ENCODE data around the gene PTGDS. TPM values are rescaled to one million over a fixed set of nuclear protein-coding genes. Genes with fewer than 3 reads are reported as not detected.

Gene PTGDS
- total and polyA plus RNA-seq, 2 donors from 2014 or later: 236 to 709 TPM

- H3K4me3 ChIP-seq (ENCODE audit: low read length in 3 of 3): no peak overlapping the region
- intact Hi-C loops (cut with DNase I): no loop called here
- DNase-seq: no peak
- no peak for FAIRE-seq
- H3K9ac ChIP-seq (ENCODE audit: low read length in 3 of 3): no peak overlapping the region
- no peak for TF ChIP-seq CTCF (IDR thresholded peaks at IDR 0.05; ENCODE audit: borderline replicate concordance, extremely low read depth, insufficient read depth)
- no peaks in the 10 kb centered on the region for H3K36me3 ChIP-seq (ENCODE audit: control insufficient read depth in 2 of 3, insufficient read depth in 3 of 3, low read length in 3 of 3)
- H3K27me3 ChIP-seq (ENCODE audit: control insufficient read depth, insufficient read depth, low read length): no peaks in the 10 kb centered on the region
- no peaks in the 10 kb centered on the region for H3K4me1 ChIP-seq (ENCODE audit: control insufficient read depth in 2 of 3, insufficient read depth in 2 of 3, low read depth in 1 of 3, low read length in 3 of 3)
- H3K27ac ChIP-seq (ENCODE audit: low read depth in 2 of 2, low read length in 2 of 2): no peak overlapping the region
- H3K9me3 ChIP-seq (ENCODE audit: control insufficient read depth in 2 of 3, insufficient read depth in 1 of 3, low read length in 3 of 3): no peaks in the 10 kb centered on the region
Observed at GRCh38 chr9:136960938-136961275, 16.4 kb upstream of the PTGDS start.

- no peak for TF ChIP-seq CTCF (IDR thresholded peaks at IDR 0.05; ENCODE audit: borderline replicate concordance, extremely low read depth, insufficient read depth)
- H3K27ac ChIP-seq (ENCODE audit: low read depth in 2 of 2, low read length in 2 of 2): no peak overlapping the region
- no peaks in the 10 kb centered on the region for H3K36me3 ChIP-seq (ENCODE audit: control insufficient read depth in 2 of 3, insufficient read depth in 3 of 3, low read length in 3 of 3)
- H3K4me3 ChIP-seq (ENCODE audit: low read length in 3 of 3): no peak overlapping the region
- peaks cover 0 to 3% (median 0%) of the 10 kb centered on the region in 3 donors for H3K4me1 ChIP-seq (ENCODE audit: control insufficient read depth in 2 of 3, insufficient read depth in 2 of 3, low read depth in 1 of 3, low read length in 3 of 3)
- no peaks in the 10 kb centered on the region for H3K27me3 ChIP-seq (ENCODE audit: control insufficient read depth, insufficient read depth, low read length)
- intact Hi-C loops (cut with DNase I): no loop called here
- H3K9me3 ChIP-seq (ENCODE audit: control insufficient read depth in 2 of 3, insufficient read depth in 1 of 3, low read length in 3 of 3): no peaks in the 10 kb centered on the region
- FAIRE-seq: no peak
- no peak overlapping the region for H3K9ac ChIP-seq (ENCODE audit: low read length in 3 of 3)
- DNase-seq: no peak
Observed at GRCh38 chr9:136961279-136962065, 15.8 kb upstream of the PTGDS start.

- no peaks in the 10 kb centered on the region for H3K27me3 ChIP-seq (ENCODE audit: control insufficient read depth, insufficient read depth, low read length)
- no peak for FAIRE-seq
Observed at GRCh38 chr9:136962163-136962562, 15.1 kb upstream of the PTGDS start.

More at GRCh38 chr9:136962163-136962562, 15.1 kb upstream of the PTGDS start:
- Histone ChIP-seq H3K27ac (ENCODE audit: low read depth in 2 of 2, low read length in 2 of 2) (no peak overlapping the region), H3K9me3 (ENCODE audit: control insufficient read depth in 2 of 3, insufficient read depth in 1 of 3, low read length in 3 of 3) (no peaks in the 10 kb centered on the region), H3K9ac (ENCODE audit: low read length in 3 of 3) (no peak overlapping the region), H3K36me3 (ENCODE audit: control insufficient read depth in 2 of 3, insufficient read depth in 3 of 3, low read length in 3 of 3) (no peaks in the 10 kb centered on the region), H3K4me1 (ENCODE audit: control insufficient read depth in 2 of 3, insufficient read depth in 2 of 3, low read depth in 1 of 3, low read length in 3 of 3) (peaks cover 0 to 3% (median 0%) of the 10 kb centered on the region in 3 donors), H3K4me3 (ENCODE audit: low read length in 3 of 3) (no peak overlapping the region)
- intact Hi-C loops (cut with DNase I): no loop called here
- TF ChIP-seq CTCF (IDR thresholded peaks at IDR 0.05; ENCODE audit: borderline replicate concordance, extremely low read depth, insufficient read depth): no peak
- DNase-seq: no peak

All from kidney (tissue), 14 donors.